ENCODE measurements around the gene MEF2D.

The MEF2D gene

DNA sequence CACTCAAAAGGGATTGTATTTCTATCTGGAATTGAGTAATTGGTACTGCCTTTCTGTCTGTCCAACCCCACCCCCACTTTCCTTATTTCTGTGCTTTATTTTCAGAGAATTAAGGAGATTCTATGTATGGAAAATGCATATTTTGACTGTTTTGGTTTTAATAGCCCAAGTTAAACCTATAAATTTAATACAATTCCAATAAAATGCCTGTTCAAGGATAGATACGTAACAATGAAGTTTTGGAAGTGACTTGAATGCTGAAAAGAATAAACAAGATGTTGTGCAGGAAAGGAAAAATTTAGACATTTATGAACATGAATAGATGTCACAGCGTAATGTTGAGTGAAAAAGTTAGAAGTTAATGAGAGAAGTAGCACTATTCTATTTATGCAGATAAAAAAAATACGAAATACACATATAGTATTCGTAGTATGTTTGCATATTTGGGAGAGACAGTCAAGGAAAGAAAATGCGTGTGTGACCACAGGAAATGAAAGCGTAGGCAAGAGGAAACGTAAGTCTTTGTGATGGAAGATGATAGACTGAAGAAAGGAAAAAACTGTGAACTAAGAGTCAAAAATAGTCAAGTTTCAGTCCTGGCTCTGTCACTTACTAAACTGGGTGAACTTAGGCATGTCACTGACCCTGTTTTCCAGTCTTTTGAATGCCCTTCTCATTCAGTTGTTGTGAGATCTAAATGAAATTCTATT, 62.1 kb downstream of the MEF2D start:
- DNase-seq, result no peak

DNA sequence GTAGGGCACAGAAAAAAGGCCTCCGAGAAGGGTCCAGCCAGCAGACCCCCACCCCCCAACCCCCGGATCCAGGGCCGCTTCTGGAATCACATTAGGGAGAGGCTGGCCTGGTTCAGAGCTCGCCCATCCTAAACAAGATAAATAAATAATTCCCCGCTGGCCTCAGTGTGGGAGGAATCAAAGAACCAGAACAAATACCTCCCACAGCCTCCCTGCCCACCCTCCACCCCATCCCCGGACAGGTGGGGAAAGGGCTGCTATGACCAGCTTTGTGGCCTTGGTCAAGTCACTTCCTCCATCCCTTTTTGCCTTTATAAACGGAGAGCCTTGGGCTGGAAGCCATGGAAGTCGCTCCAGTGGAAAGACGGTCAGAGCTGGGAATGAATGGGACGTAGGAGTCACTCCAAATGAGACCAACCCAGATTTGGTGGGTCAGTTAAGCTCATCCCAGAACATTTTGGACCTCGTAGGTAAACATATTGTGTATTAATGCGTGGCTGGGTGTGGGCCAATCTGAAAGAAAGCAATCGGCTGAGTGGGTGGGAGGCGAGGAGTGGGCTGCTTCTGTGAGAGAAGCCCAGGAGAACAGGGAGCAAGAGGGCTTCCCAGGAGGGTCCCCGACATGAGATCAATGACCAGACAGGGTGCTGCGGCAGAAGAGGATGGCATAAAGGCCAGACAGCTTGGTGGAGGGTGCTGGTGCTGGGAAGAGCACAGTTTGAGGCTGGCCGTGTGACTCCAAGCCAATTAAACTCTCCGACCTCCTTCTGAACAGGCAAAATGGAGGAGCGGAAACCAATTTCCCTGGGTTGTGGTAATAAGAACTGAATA, 63.3 kb downstream of the MEF2D start:
- no peak for DNase-seq

DNA sequence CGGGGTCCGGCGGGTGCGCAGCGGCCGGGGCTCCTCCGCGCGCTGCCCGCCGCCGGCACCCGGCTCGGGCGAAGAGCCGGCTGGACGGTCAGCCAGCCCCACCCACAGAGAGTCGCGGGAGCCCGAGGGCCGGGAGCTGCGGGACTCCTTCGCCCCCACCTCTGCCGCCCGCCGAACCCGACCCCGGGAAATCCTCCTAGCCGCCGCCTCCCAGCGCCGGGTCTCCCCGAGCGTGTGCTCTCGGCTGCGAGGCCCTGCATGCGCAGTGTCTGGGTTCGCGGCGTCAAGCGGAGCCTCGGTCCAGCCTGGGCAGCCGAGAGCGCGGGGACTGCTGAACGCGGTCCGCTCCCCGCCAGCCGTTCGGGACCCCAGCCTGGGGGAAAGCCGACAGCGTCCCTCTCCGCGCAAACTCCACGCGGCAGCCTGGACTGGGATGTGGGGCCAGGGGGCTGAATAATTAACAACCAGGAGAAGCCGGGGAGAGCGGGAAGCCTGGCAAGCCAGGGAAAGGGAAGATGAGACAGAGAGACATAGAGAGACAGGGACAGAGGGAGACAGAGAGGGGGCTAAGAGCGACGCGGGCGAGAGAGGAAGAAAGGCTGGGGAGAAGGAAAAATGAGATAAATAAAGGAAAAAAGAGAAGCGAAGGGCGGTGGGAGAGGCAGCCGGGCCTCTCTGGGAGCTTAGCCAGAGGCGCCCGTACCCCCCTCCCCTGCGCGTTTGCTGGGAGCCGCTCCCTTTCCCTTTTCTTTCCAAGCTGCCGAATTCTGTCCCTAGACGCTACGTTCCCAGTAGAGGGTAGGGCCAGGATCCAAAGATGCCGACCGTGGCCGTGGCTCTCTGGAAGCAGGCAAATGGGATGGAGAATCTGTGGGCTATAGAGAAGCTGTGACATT, 64.2 kb downstream of the MEF2D start:
- DNase-seq, result peak; percentile 78

- DNase-seq, result peak; percentile 81
Observed at GRCh38 chr1:156435545-156436140, 64.9 kb downstream of the MEF2D start.

DNA sequence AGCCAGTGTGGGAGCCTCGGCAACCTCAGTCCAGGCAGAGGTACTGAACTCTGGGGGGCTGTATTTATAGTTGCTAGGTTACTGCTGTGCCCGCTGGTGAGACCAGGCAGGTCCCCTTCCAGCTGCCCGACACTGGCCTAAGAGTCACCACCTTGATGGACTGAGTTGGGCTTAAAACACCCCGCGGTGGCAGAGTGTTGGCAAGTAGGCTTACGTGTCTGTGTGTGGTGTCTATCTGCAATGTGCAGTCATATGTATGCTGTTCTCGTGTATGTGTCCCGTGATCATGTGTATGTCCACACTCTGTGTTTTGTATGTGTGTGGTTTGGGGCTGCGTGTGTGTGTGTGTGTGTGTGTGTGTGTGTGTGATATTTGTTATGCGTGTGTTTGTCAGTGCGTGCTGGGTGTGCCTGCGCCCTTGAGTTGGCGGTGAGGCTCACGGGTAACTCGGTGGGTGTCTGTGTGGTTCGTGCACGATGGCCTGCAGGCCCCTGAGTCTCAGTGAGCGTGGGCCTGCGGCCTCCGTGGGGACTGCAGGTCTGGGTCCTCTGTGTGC, 65.5 kb downstream of the MEF2D start:
- DNase-seq, result no peak

DNA sequence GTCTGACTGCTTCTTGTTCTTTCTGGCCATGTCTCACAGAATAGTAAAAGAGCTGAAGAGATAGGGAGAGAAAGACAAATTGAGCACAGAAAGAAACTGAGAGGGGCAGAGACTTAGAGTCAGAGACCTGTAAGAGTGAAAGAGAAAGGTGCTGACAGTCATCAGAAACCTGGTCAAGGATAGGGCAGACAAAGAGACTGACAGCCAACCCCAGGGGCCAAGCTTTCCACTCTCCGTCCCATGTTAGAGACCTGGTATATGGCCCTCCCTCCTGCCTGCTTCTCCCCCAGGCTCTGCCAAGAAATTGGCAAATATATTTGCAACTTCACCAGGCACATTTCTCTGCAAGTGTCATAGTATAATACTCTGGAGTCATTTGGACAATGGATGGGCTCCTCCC, 67.0 kb downstream of the MEF2D start:
- peak; percentile 4 for DNase-seq

DNA sequence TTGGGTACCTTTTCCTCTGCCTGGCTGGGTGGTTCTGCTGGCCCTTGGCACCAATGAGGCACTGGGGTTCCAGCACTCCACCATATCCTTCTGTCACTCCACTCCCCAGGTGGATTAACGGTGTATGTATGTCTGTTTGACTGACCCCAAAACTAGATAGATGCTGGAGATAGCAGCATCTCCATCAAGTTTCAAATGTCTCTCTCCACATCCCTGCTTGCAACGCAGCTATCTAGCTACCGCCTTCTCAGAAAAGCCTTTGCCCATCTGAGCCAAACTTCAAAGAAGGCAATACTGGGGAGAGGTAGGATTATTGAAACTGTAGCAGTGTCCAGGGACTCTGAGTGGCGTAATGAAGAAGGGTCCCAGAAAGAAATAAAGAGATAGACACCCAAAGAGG, 67.5 kb downstream of the MEF2D start:
- DNase-seq, result no peak

DNA sequence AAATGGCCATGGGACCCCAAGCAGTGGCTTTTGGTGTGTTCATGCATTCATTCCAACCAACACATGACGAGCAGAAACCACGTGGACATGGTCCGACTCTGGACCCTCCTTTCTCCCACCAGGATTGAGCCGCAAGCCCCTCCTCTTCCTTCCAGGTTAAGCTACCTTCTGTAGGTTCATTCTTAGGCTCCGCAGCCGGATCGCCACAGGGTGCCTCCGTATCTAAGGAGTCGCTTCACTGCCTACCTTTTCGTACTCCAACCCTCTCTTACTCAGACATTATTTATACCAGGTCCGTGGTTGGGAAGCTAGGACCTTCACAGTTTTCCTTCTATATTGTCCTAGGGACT, 67.9 kb downstream of the MEF2D start:
- no peak for DNase-seq

GRCh38 chr1:156431769-156432668, 68.6 kb downstream of the MEF2D start:
- DNase-seq, result no peak

GRCh38 chr1:156431366-156431765, 69.2 kb downstream of the MEF2D start:
- DNase-seq, result no peak

- no peak for DNase-seq
Observed at GRCh38 chr1:156430866-156431265, 69.7 kb downstream of the MEF2D start.

DNA sequence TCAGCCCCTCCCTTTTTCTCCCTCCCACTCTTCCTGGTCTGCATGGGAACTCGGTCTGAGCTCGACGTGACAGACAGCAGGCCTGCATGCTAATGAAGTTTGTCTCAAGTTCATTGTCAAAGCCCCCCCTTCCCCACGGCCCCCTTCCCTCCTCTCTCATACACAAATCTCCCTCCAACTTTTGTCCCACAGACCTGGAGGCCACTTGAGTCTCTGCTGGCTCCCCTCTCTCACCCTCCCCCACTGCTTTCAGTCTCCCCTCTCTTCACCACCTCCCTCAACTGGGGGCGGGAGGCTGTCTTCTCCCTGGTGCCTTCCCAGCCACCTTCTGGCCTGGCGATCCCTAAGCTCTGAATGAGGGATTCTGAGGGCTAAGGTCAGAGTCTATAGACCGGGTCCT, 70.3 kb downstream of the MEF2D start:
- DNase-seq, result no peak

DNA sequence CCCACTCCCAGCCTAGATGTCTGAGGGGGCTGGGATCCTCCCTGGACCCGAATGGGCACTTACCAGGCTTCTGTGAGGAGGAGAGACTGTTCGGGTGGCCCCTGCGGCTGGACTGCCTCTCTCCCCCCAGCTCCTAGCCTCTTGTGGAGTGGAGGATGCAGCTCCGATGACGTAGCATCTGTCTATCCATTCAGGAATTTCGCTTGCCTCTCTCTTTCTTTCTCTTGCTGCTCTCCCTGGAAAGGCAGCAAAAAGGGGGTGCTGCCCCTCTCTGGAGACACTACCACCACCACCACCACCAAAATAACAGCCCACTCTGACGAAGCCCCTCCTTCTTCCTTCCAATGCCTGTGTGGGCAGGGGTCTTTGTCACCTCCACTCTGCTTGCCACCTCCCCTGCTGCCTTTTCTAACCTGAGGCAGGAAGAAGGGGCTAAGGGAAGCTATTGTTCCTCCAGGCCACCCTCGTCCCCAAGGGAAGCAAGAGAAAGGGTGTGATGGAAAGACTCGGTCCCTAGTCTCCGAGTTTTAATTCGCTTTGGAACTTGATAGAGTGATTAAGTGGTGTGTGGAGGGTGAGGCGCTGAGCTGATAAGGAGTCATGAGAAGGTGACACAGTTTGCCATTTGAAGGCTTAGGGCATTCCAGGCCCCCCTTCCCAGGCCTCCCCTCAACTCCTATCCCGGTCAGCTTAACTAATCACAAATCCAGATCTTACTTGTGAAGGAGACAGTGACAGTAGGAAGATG, 71.1 kb downstream of the MEF2D start:
- DNase-seq, result no peak

- DNase-seq, result peak; percentile 16
Observed at GRCh38 chr1:156428746-156429288, 71.8 kb downstream of the MEF2D start.

GRCh38 chr1:156427957-156428356, 72.6 kb downstream of the MEF2D start:
- no peak for DNase-seq

GRCh38 chr1:156425943-156426342, 74.6 kb downstream of the MEF2D start:
- no peak for DNase-seq

DNA sequence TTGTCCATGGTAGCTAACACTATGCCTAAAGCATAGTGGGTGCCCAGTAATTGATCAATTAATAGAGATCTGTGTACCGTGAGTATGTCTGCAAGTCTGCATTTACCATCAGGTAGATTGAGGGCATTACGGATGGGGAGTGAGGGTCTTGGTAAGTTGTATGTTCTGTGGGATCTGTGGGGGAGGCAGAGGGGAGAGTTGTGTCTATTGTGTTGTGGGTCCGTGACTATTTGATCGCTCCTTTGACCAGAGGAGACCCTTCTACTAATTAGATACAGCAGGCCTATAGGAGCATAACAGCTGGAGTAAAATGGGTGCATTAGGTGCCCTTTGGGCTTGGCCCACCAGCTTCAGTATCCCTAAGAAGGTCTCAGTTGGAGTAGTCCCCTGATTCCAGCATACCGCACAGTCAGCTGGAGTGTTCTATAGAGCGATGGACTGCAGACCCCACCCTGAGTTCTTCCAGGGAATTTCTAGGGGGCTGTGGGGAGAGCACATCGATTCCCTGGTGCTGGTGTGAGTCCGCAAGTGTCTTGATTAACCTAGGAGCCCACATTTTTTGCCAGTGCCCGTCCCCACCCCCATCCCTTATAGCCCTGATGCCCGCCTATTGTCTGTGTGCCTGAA, 75.7 kb downstream of the MEF2D start:
- no peak for DNase-seq

DNA sequence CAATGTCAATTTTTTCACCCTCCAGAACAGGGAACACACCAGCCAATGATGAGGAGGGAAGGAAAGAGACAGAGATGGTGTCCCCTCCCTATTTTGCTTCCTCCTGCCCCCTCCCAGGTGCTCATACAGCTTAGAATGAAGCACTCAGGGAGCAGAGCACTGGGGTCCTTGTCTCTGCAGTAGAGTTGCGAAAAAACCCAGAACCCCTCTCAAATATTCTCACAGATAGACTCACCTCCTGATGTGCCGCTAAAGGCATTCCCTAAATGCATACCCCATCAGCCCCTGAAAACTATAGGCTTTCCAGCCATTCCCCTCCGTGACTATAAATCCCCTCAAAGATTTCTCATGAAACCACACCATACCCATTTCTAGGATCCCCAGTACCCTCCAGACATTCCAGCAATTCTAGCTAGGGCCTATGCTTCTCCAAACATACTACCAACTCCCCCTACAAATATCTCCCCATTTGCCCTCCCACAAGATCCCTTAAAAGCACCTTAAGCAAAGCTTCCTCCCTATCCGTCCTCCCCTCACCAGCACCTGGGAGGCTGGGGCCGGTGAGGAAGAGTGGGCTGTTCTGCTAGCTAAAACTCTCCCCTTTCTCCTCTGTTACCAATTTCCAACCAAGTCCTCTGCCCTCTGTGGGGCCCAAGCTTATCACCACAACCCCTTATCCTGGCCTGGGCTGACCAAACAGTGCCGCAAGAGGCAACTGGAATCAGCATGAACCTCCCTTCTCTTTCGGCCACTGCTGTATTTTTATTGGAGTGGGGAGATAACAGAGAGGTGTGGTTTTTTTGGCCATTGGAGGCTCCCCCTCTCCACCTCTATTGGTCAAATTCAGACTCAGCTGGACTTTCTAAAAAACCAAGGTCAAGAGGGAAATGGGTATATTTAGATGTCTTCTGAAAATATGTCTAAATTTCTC, 76.9 kb downstream of the MEF2D start:
- DNase-seq, result no peak

- no peak for DNase-seq
Observed at GRCh38 chr1:156422602-156423091, 77.9 kb downstream of the MEF2D start.
